GM21515 (cell line): ENCODE measurements around the gene TARM1.

Experiments
- ATAC-seq: cut with Tn5 transposase; IDR thresholded peaks from one replicate; pipeline ENCODE4 v1.9.1; 2021; ENCODE audit not compliant: unreplicated experiment

The TARM1 gene

DNA sequence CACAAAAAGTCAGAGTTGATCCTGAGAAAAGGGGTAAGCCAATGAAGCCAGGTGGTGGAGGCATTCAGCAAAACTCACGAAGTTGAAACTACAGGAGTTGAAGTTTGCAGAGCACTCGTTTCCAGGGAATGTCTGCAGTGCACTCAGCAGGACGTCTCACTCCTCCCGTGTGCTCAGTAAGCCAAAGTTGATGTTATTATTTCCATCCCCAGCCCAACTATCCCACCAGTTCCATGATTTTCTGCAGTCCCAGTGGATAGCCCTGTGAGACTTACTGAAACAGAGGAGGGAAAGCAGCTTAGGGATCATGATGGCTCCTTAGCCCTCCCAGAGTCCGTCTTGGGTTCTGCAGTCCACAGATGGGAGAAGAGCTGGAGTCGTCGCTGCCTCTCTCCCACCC is at the start of gene TARM1:
TARM1 (minus strand) TSS at position 334 of the 400 bp plus-strand sequence; CDS start at position 309, 25 bp downstream.
- ATAC-seq = no peak

DNA sequence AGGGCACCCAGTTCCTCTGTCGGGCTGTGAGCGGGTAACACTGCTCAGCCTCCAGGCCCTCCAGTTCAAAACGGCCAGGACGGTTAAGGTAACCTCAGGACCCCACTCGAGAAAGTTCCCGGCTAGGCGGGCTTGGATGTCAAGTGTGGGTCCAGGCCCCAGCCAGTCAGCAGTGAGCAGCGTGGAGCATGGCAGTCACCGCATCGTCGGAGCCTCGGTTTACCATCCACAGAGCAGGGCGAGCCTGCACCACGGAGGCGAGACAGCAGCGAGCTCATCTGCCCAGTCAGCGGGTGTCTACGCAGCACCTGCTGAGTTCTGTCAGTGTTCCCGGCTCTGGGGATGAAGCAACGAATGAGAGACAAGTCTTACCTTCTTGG is 48.4 kb upstream of the TARM1 start:
- ATAC-seq = no peak

DNA sequence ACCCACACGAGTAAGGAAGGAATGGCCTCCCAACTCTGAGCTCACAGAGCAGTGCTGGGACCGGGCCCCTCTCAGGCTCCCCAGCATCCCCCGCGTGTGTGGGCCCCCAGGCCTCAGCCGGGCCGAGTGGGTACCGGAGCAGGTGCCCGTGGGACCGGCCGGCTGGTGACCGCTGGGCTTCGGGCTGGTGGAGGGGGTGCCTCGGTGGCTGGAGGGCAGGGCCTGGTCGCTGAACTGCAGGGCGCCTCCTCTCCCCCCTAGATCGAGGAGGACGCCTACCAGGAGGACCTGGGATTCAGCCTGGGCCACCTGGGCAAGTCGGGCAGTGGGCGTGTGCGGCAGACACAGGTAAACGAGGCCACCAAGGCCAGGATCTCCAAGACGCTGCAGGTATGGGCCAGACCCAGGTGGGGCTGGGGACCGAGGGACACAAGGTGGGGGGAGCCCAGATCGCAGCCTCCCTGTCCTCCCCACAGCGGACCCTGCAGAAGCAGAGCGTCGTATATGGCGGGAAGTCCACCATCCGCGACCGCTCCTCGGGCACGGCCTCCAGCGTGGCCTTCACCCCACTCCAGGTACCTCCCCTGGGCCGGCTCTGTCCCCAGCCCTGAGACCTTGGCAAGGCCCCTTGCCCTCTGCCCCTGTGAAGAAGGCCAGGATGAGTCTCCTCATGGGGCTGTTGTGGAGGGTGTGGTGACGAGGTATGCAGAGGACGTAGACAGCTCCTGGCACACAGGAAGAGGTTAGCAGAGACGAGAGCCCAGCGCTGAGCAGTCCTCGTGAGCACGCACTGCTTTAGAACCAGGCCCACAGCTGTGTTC is 47.8 kb upstream of the TARM1 start:
- ATAC-seq = no peak

DNA sequence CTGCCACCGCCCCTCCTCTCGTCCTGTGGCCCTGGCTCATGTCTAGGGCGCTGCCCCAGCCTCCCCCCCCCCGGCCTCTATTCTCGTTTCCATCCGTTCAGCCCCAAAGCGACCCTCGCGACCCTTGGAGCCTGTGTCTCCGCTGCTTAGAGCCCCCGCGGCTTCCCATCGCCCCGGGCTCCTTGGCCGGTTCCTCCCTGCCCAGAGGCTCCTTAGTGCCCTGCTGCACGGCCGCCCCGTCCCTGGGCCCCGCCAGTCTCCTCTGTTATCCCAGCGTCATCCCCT is 47.2 kb upstream of the TARM1 start:
- ATAC-seq = no peak

DNA sequence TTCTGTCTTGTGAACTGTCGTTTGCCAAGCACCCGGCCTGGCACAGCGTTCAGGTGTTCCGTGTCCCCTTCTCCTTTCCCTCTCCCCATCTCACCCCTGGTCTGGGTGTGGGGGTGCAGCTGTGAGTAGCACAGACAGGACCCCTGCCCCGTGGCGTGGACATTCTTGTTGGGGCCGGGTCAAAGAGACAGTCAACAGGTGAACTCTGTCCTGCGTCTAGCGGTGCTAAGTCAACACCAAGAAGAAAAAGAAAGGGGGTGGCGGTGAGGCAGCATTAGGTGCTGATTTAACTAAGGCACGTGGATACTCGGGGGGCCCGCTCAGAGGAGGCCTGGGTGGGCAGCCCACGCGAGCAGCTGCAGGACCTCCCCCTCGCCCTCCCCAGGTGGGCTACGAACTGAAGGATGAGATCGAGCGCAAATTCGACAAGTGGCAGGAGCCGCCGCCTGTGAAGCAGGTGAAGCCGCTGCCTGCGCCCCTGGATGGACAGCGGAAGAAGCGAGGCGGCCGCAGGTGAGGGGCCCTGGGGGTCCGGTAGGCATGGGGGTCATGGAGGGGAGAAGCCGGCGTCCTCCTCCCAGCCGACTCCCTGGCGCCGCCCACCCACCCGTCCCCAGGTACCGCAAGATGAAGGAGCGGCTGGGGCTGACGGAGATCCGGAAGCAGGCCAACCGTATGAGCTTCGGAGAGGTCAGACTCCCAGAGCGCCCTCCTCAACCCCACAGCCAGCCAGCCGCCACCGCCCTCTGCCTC is 46.7 kb upstream of the TARM1 start:
- no peak for ATAC-seq

DNA sequence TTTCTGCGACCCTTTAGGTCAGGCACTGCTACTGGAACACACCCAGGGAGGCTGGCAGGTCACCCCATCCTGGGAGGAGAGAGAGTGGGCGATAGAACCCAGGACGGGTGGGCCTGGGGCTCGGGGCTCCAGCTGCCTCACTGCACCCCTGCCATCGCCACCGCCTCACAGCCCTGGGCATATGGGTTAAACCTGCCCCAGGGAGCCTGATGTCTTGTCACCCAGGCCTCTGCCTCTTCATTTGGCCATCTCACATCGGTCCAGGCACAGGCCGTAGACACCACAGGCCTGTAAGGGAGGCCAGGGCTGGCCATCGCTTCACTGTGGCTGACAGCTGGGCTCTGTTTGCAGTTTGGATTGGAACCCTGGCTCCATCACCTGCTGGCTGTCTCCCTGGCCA is 44.5 kb upstream of the TARM1 start:
- ATAC-seq = no peak

DNA sequence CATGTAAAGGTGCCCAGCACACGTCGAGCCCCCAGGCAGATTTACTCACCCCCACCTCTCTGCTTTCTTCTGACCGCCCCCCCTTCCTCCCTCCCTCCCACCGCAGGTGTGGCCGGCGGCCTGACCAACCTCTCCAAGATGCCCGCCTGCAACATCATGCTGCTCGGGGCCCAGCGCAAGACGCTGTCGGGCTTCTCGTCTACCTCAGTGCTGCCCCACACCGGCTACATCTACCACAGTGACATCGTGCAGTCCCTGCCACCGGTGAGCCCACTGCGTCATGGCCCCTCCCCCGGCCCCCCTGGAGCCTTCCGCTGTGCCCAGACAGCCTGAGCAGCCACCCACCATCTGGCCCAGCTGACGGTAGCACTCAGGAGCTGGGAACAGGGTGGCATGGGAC is 43.2 kb upstream of the TARM1 start:
- no peak for ATAC-seq

DNA sequence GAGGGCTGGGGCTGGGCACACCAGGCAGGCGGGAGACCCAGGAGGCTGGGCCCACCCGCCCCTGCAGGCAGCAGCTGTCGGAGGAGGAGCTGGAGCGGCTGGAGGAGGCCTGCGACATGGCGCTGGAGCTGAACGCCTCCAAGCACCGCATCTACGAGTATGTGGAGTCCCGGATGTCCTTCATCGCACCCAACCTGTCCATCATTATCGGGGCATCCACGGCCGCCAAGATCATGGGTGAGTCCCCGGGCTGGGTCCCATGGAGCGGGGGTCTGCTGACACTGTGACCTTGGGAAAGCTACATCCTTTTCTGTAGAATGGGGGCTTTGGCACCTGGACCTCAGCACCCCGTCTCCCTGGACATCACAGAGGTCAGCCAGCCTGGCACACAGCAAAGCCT is 42.5 kb upstream of the TARM1 start:
- no peak for ATAC-seq

DNA sequence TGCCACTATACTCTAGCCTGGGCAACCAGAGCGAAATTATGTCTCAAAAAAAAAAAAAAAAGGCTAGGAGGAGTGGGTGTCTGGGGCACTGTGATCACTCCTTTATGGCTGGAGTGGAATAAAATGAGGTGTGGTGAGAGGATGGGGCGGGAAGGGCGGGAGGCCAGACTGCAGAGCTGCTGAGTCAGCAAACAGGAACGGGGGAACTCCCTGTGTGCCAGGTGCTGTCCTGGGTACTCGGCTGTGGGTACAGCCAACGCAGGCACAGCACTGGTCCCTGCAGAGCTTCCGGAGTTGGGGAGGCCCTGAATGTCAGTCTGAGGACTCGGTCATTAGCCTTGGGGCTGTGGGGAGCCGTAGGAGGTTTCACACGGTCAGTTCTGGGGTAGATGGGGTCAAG is 40.1 kb upstream of the TARM1 start:
- no peak for ATAC-seq

DNA sequence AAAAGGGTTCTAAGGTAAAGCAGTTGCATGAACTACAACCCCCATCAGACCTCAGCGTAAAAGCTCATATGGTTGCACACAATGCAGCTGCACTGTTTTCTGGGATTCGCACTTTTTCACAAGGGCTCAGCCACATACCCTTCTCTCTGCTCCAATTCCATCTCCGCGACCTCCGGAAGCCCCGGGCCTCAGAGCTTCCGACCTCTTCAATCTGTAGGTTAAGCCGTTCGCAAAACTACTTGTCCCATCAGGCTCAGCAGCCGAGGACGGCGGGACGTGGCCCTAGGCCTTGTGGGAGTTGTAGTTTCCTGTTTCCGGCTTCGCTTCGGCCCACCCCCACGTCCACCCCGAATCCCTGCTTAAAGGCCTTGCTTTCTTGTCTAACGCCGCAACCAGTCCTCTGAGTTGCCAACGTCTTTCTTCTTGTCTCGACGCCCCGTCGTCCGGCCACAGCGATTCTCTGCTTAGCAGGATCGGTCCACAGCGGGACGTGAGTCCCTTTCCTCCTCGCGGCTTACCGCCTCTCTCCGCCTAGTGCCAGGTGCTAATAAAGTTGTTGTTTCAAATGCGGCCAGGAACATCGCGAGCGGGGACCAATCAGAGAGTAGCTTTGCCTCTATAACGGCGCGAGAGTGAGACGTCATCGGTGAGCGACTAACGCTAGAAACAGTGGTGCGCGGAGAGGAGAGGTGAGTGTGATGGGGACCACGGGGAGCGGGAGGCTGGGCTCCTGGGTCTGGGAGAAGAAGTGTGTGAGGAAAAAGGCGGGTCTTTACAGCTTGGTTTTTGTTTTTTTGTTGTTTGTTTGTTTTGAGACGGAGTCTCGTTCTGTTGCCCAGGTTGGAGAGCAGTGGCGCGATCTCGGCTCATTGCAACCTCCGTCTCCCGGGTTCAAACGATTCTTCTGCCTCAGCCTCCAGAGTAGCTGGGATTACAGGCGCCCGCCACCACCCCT is 34.2 kb upstream of the TARM1 start, which contains the start of the genes PRPF31 and TFPT:
PRPF31 (plus strand) TSS at position 646 of the 955 bp plus-strand sequence. CDS start 2,525 bp downstream, outside the sequence.
TFPT (minus strand) TSS at position 549 of the 955 bp plus-strand sequence; CDS start at position 161, 388 bp downstream.
- peak; percentile 78 for ATAC-seq

DNA sequence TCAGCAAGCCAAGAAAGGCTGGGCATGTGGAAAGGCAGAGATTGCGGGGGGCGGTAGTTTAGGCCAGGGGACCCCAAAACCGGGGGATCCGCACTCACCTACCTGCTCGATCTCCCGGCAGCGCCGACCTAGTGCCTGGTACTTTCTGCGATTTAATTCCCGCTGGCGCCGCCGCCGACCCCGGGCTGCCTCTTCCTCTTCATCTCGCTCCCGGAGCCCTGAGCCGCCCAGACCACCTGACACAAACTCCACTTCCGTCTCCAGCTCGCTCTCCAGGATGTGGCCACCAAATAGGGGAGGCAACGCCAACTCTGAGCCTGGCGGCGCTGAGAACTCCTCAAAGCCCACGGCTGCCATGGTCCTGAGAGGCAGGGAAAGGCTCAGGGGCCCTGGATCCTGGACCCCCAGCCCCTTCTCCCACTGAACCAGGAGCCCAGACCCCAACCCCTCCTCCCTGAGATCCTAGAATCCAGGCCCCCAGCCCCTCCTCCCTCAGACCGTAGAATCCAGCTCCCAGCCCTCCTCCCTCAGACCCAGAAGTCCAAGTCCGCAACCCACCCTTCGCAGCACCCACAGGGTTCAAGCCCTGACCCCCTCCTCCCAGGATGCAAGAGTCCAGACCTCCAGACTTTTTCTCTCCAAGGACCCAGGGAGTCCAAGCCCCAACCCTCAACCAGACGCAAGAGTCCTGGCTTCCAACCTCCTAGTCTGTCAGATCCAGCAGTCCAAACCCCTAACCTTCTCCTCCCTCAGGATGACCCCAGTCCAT is 33.4 kb upstream of the TARM1 start:
- no peak for ATAC-seq

DNA sequence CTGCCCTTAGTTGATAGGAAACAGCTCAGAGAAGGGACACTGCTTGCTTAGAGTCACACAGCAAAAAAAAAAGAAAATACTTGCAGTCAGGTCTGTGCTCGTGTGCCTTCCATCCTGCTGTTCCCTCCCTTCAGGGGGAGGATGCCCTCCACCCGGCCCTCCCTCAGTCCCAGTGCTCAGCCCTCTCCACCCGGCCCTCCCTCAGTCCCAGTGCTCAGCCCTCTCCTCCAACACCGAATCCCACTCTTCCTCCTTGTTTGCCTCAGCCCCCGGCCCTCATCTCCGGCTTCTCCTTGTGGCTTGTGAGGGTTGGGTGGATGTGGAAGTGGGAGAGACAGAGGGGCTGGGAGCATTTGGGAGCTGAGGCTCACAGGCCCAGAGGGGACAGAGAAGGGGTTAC is 28.5 kb upstream of the TARM1 start:
- no peak for ATAC-seq

DNA sequence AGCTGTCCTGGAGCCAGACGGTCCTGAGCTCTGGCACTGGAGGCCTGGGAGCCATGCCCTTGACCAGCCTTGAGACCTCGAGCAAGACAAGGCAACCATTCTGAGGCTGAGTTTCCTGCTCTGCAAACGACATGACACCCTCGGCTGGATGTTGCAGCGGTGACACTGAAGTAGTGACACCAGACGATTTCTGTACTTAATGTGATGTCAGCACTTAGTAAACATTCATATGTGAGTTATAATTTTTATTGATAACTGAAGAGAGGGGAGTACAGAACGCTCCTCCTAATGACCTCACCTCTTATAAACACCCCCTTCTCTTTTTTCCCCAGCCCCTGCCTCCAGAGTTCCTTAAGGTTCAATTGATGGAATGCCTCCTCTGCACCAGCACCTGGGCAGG is 27.3 kb upstream of the TARM1 start:
- ATAC-seq = no peak

DNA sequence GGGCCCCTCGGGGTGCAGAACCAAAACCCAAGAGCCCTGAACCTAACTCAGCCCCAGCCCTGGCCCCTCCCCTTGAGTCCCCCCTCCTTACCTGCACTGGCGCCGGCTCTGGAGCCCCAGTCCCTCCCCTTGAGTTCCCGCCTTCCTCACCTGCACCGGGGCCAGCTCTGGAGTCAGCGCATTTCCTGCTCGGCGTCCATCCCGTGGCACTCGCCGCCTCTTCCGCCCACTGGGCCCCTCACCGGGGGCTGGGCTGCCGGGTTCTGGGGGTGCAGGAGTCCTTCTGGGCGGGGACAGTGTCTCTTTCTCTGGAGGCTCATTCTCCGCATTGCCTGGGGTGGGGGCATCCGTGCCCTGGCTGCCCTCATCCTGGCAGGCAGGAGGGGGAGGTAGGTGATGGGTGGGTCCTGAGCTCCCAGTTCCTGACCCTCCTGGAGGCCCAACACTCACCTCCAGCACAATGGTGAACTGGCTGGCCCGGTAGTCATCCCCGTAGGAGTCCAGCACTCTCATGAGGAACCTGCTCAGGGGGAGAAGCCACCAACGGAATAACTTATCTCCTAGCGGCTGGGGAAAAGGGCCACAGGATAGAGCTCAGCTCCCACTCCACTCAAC is 26.8 kb upstream of the TARM1 start:
- no peak for ATAC-seq

DNA sequence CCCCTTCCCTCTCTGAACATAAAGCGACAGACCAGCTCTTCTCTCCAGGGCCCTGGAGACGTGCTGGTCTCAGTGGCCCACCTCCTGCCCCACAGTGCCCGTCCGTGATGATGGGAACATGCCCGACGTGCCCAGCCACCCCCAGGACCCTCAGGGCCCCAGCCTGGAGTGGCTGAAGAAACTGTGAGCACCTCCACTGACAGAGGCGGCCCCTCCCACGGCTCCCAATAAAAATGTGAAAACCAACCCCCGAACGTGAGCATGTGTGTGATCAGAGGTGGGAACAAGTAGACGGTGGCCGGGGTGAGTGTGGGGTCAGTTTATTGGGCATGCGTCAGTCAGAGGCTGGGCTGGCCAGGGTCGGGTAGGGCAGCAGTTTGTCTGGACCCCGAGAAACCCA is 25.6 kb upstream of the TARM1 start:
- ATAC-seq = no peak

DNA sequence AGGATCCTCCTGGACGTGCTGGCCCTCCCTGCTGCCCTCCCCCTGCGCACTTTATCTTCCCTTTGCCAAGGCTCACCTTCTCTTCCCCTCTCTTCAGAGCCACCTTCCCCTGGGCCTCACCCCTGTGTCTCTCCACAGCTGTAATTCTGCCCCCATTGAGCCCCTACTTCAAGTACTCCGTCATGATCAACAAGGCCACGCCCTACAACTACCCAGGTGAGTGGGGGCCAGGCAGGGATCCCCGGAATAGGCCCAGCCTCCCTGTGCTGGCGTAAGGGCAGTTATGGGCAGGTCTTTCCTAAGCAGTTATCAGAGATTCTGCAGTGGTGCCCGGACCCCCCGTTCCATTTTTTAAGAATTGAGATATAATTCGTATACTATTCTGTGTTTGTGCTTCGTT is 24.6 kb upstream of the TARM1 start:
- ATAC-seq = no peak

DNA sequence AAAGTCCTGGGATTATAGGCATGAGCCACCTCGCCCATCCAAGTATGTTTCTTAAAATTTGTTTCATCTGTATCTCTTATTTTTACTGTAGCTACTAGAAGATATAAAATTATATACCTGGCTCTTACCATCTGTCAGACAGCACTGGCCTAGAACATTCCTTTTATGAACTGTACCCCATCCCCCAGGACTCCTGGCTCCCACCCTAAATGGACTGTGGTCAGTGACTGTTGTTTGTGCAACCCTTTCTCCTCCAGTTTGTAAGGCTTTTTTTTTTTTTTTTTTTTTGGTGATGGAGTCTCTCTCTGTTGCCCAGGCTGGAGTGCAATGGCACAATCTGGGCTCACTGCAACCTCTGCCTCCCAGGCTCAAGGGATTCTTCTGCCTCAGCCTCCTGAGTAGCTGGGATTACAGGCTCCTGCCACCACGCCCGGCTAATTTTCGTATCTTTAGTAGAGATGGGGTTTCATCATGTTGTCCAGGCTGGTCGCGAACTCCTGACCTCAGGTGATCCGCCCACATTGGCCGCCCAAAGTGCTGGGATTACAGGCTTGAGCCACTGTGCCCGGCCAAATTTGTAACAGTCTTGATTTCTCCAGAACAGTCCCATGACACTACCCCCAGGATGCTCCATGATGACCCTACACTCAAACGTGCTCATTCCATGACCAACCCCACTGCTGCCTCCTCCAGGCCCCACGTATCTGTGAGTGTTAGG is 24.0 kb upstream of the TARM1 start:
- ATAC-seq = no peak

DNA sequence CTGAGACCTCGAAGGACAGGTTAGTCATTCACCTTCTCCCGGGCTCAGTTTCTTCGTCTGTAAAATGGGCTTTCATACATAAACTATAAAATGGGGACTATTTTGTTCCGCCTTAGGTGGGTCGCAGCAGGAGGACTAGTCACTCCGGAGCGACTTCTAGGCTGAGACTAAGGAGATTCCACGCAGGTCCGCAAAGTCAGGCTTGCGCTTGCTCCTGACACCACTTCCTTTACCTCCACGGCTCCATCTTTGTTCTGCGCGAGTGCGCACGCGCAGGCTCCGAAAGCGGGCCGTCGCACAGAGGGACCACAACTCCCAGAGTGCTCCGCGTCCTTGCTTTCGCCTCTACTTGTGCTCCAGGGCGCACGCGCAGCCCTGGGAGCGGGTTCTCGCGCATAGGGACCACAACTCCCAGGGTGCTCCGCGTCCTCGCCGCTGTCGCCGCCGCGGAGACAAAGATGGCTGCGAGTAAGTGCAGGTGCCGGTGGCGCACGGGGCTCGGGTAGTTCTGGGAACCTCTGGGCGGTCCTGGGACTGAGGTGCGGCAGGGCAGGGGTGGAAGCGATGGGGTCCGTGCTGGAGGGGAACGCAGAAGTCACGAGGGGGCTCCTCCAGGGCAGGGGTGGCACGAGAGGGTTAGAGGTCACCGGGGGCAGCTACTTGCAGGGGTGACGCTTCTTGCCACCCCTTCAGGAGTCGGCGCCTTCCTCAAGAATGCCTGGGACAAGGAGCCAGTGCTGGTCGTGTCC is 21.4 kb upstream of the TARM1 start, which contains the start of gene NDUFA3:
NDUFA3 (plus strand) TSS at position 435 of the 749 bp plus-strand sequence; CDS start at position 459, 24 bp downstream.
- peak; percentile 92 for ATAC-seq

DNA sequence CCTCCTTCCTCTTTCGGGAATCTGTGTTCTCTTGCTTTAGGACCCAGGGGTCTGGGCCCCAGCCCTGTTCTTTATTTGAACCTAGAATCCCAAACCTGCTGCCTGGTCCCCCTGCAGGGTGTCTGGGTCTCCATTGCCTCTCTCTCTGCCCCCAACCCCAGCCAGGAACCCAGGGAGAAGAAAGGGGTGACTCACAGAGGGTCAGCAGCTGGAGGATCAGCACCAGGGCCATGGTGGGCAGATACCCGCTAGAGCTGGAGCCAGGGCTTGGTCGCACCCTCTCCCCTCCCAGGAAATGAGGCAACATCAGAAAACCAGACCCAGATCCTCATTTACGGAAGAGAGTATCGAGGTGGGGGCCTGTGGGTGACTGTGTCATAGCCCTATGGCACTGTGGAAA is 19.4 kb upstream of the TARM1 start, which contains the start of gene OSCAR:
OSCAR (minus strand) TSS at position 243 of the 400 bp plus-strand sequence; CDS start at position 232, 11 bp downstream.
- no peak for ATAC-seq
